Measurements from ENCODE around the gene C2CD4C.

DNA sequence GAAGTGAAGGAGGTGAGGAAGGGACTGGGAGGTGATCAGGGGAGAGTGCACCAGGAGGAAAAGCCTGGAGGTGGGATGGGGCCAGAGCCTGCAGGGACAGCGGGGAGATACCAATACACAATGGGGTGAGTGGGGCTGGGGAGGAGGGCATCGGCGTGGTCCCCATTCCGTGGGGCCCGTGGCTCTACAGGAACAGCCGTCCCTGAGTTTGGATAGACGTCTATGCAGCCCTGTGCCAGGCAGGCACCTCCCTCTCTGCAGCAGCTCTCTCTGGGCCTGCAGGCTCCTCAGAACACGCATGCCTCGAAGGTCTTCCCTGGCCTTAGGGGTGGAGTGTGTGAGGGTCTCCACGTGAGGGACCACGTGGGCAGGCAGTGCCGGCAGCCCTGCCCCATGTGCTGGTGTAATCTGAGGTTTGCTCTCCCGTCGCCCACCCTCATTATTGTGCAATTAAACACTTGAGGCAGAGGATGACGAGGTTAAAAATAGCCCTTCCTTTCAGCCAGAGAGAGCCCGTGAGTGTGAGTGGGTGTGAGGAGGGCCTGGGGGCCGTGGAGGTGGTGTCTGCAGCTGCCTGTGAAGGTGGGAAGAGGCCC lies 16.5 kb downstream of the C2CD4C start:
- TF ChIP-seq, protein P1, sequence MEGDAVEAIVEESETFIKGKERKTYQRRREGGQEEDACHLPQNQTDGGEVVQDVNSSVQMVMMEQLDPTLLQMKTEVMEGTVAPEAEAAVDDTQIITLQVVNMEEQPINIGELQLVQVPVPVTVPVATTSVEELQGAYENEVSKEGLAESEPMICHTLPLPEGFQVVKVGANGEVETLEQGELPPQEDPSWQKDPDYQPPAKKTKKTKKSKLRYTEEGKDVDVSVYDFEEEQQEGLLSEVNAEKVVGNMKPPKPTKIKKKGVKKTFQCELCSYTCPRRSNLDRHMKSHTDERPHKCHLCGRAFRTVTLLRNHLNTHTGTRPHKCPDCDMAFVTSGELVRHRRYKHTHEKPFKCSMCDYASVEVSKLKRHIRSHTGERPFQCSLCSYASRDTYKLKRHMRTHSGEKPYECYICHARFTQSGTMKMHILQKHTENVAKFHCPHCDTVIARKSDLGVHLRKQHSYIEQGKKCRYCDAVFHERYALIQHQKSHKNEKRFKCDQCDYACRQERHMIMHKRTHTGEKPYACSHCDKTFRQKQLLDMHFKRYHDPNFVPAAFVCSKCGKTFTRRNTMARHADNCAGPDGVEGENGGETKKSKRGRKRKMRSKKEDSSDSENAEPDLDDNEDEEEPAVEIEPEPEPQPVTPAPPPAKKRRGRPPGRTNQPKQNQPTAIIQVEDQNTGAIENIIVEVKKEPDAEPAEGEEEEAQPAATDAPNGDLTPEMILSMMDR (IDR thresholded peaks at IDR 0.05) = no peak
- TF ChIP-seq POLR2AphosphoS5 (IDR thresholded peaks at IDR 0.05) (no peak), POLR2A (IDR thresholded peaks at IDR 0.05) (no peak)
